CD14-positive monocyte (primary cell): ENCODE results near the gene ZNF672. TPM values are rescaled to one million over a fixed set of nuclear protein-coding genes. Genes with fewer than 3 reads are reported as not detected.

Experiments used
- DNase-seq, 3 donors: peaks; one replicate each; pipeline ENCODE4 v3.0.0-alpha.2; 2011 to 2022
- H2AFZ ChIP-seq: 2 replicates; pipeline ENCODE4 v1.6.0; 2012; ENCODE audit warnings: mild to moderate bottlenecking, low read depth, low read length, inconsistent platforms; ENCODE audit not compliant: insufficient read depth, poor library complexity, severe bottlenecking
- H3K27ac ChIP-seq, 2 donors: 1 replicate in 1 of 2; 2 replicates in 1 of 2; pipeline ENCODE4 v1.5.1; 2012 to 2013; ENCODE audit warnings: low read length in 2 of 2, control low read depth in 1 of 2, inconsistent platforms in 1 of 2, low read depth in 1 of 2, mild to moderate bottlenecking in 1 of 2
- H3K27me3 ChIP-seq, 2 donors: one replicate each; pipeline versions ENCODE4 v1.6.0 to v1.6.1; 2011 to 2013; ENCODE audit warnings: low read length in 2 of 2; ENCODE audit not compliant: control insufficient read depth in 2 of 2, insufficient read depth in 2 of 2
- H3K36me3 ChIP-seq, 2 donors: replicated peaks in 1 of 2; 1 replicate in 1 of 2; 2 replicates in 1 of 2; pipeline versions ENCODE4 v1.5.1 to v1.6.1; 2012 to 2013; ENCODE audit warnings: low read length in 2 of 2, control low read depth in 1 of 2, inconsistent platforms in 1 of 2, mild to moderate bottlenecking in 1 of 2; ENCODE audit not compliant: insufficient read depth in 2 of 2, control insufficient read depth in 1 of 2
- H3K4me1 ChIP-seq, 2 donors: 1 replicate in 1 of 2; 2 replicates in 1 of 2; pipeline versions ENCODE4 v1.5.1 to v1.6.1; 2012 to 2013; ENCODE audit warnings: low read length in 2 of 2, control low read depth in 1 of 2, inconsistent platforms in 1 of 2, mild to moderate bottlenecking in 1 of 2, moderate library complexity in 1 of 2; ENCODE audit not compliant: insufficient read depth in 2 of 2, control insufficient read depth in 1 of 2
- H3K4me2 ChIP-seq: replicated peaks from 2 replicates; pipeline ENCODE3; 2012; ENCODE audit warnings: low read length, moderate library complexity, mild to moderate bottlenecking; ENCODE audit not compliant: poor library complexity, severe bottlenecking; ENCODE audit errors: extremely low read depth
- H3K4me3 ChIP-seq, 3 experiments: fragments of 200-600 bp in 1 of 3; sonication (generic) in 1 of 3; replicated peaks in 1 of 3; 1 replicate in 2 of 3; 2 replicates in 1 of 3; pipeline ENCODE4 v1.5.1; 2011 to 2013; ENCODE audit warnings: low read length in 3 of 3, mild to moderate bottlenecking in 3 of 3, control low read depth in 2 of 3, low read depth in 2 of 3, inconsistent platforms in 1 of 3, moderate library complexity in 1 of 3
- H3K79me2 ChIP-seq: 2 replicates; pipeline ENCODE4 v1.6.0; 2012; ENCODE audit warnings: mild to moderate bottlenecking, control low read depth, inconsistent platforms, low read length, moderate library complexity; ENCODE audit not compliant: insufficient read depth
- H3K9ac ChIP-seq: 2 replicates; pipeline ENCODE4 v1.6.0; 2017; ENCODE audit warnings: low read length, mild to moderate bottlenecking; ENCODE audit not compliant: insufficient read depth, poor library complexity, severe bottlenecking
- H3K9me3 ChIP-seq, 2 donors: replicated peaks in 1 of 2; 1 replicate in 1 of 2; 2 replicates in 1 of 2; pipeline versions ENCODE4 v1.5.1 to v1.6.1; 2012 to 2013; ENCODE audit warnings: low read length in 2 of 2, control low read depth in 1 of 2; ENCODE audit not compliant: control insufficient read depth in 1 of 2, insufficient read depth in 1 of 2
- H4K20me1 ChIP-seq: 2 replicates; pipeline ENCODE4 v1.6.0; 2012; ENCODE audit warnings: mild to moderate bottlenecking, low read length, control low read depth, moderate library complexity; ENCODE audit not compliant: insufficient read depth
- H3K27ac Mint-ChIP-seq, 7 donors: one replicate each; pipeline ENCODE4 v1.8.0; 2020; ENCODE audit warnings: mild to moderate bottlenecking in 7 of 7, mixed read lengths in 7 of 7, moderate library complexity in 6 of 7, inconsistent platforms in 2 of 7
- H3K27me3 Mint-ChIP-seq, 3 donors: one replicate each; pipeline ENCODE4 v1.8.0; 2021 to 2022; ENCODE audit warnings: low read depth in 3 of 3, mild to moderate bottlenecking in 3 of 3, mixed read lengths in 3 of 3, moderate library complexity in 3 of 3, inconsistent platforms in 1 of 3
- H3K36me3 Mint-ChIP-seq, 2 donors: one replicate each; pipeline ENCODE4 v1.8.0; 2020; ENCODE audit warnings: mixed read lengths in 2 of 2, inconsistent platforms in 1 of 2, mild to moderate bottlenecking in 1 of 2
- H3K4me1 Mint-ChIP-seq: one replicate; pipeline ENCODE4 v1.8.0; 2020; ENCODE audit warnings: mild to moderate bottlenecking, mixed read lengths
- H3K4me3 Mint-ChIP-seq, 2 donors: one replicate each; pipeline ENCODE4 v1.8.0; 2020; ENCODE audit warnings: mild to moderate bottlenecking in 2 of 2, mixed read lengths in 2 of 2, moderate library complexity in 1 of 2
- H3K9me3 Mint-ChIP-seq, 7 donors: one replicate each; pipeline ENCODE4 v1.8.0; 2020 to 2022; ENCODE audit warnings: mixed read lengths in 7 of 7, mild to moderate bottlenecking in 6 of 7, moderate library complexity in 6 of 7, inconsistent platforms in 2 of 7
- WGBS: methylation state at CpG from one replicate; pipeline ENCODE4 v1.1.5; 2013; ENCODE audit warnings: missing lambda C conversion rate; ENCODE audit not compliant: insufficient coverage; 5-methylcytosine and 5-hydroxymethylcytosine counted together
- intact Hi-C, 2 donors: fragments of 100-400 bp; cut with micrococcal nuclease; formaldehyde crosslinking; loops; one replicate each; pipeline versions ENCODE4 v1.15.0 to v1.15.1; 2023
- polyA plus RNA-seq, 3 donors: library from polyadenylated mRNA; depleted of rRNA in 1 of 3; unstranded in 2 of 3; stranded (reverse) in 1 of 3; fragments of 300-500 nt in 2 of 3; fragments of >200 nt in 1 of 3; fragmentation: Illumina TruSeq in 2 of 3; gene quantifications; 1 replicate in 2 of 3; 2 replicates in 1 of 3; pipeline ENCODE4 v1.2.3, GENCODE V29; 2012 to 2021
- TF ChIP-seq, protein P1 (sequence below): fragments of 200-600 bp; IDR thresholded peaks from one replicate; pipeline ENCODE4 v1.8.0; 2022; ENCODE audit warnings: antibody characterized with exemption, mild to moderate bottlenecking

ZNF672 gene
- polyA plus RNA-seq, 3 donors: 21.2 to 23.9 (median 23.4) TPM

- Mint-ChIP-seq H3K27ac (no peak overlapping the region), H3K9me3 (peaks cover 0 to 4% (median 0%) of the 10 kb centered on the region in 7 donors), H3K36me3 (no peaks in the 10 kb centered on the region), H3K4me1 (peaks cover 2% of the 10 kb centered on the region), H3K4me3 (no peak overlapping the region), H3K27me3 (peaks cover 2 to 4% (median 3%) of the 10 kb centered on the region in 3 donors)
- Histone ChIP-seq H3K27ac (no peak overlapping the region), H3K4me2 (no peak overlapping the region), H3K9me3 (no peaks in the 10 kb centered on the region), H3K27me3 (no peaks in the 10 kb centered on the region), H3K36me3 (no peaks in the 10 kb centered on the region), H3K4me3 (no peak overlapping the region), H4K20me1 (no peaks in the 10 kb centered on the region), H2AFZ (no peak overlapping the region), H3K9ac (no peak overlapping the region), H3K79me2 (no peaks in the 10 kb centered on the region), H3K4me1 (no peaks in the 10 kb centered on the region)
- WGBS: no CpG with 5 or more reads among the region's 1 CpG
- intact Hi-C loops: no loop called here
- TF ChIP-seq, protein P1, sequence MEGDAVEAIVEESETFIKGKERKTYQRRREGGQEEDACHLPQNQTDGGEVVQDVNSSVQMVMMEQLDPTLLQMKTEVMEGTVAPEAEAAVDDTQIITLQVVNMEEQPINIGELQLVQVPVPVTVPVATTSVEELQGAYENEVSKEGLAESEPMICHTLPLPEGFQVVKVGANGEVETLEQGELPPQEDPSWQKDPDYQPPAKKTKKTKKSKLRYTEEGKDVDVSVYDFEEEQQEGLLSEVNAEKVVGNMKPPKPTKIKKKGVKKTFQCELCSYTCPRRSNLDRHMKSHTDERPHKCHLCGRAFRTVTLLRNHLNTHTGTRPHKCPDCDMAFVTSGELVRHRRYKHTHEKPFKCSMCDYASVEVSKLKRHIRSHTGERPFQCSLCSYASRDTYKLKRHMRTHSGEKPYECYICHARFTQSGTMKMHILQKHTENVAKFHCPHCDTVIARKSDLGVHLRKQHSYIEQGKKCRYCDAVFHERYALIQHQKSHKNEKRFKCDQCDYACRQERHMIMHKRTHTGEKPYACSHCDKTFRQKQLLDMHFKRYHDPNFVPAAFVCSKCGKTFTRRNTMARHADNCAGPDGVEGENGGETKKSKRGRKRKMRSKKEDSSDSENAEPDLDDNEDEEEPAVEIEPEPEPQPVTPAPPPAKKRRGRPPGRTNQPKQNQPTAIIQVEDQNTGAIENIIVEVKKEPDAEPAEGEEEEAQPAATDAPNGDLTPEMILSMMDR: no peak
- DNase-seq: no peak
These were observed 54.6 kb downstream of the ZNF672 start for GRCh38 chr1:248892590-248892989.

DNA sequence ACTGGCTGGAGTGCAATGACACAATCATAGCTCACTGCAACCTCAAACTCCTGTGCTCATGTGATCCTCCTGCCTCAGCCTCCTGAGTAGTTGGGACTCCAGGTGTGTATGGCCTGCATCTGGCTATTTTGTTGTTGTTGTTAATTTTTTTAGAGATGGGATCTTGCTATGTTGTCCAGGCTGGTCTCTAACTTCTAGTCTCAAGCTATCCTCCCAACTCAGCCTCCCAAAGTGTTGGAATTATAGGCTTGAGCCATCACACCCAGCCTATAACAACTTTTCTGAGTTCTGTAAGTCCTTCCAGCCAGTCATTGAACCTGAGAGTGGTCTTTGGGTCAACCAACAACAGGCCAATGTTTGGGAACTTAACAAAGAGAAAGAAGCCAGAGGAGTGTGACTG lies 56.8 kb downstream of the ZNF672 start:
- Histone ChIP-seq H4K20me1 (no peaks in the 10 kb centered on the region), H3K27ac (no peak overlapping the region), H3K27me3 (no peaks in the 10 kb centered on the region), H2AFZ (no peak overlapping the region), H3K4me1 (no peaks in the 10 kb centered on the region), H3K4me2 (no peak overlapping the region), H3K4me3 (no peak overlapping the region), H3K36me3 (no peaks in the 10 kb centered on the region), H3K9me3 (no peaks in the 10 kb centered on the region), H3K79me2 (no peaks in the 10 kb centered on the region), H3K9ac (no peak overlapping the region)
- H3K4me1 Mint-ChIP-seq: peaks cover 2% of the 10 kb centered on the region
- H3K27ac Mint-ChIP-seq: no peak overlapping the region
- H3K9me3 Mint-ChIP-seq: no peaks in the 10 kb centered on the region
- no peak for DNase-seq
- intact Hi-C loops: no loop called here
- TF ChIP-seq, protein P1: no peak
- H3K36me3 Mint-ChIP-seq: no peaks in the 10 kb centered on the region
- H3K4me3 Mint-ChIP-seq: no peak overlapping the region
- H3K27me3 Mint-ChIP-seq: peaks cover 2 to 4% (median 3%) of the 10 kb centered on the region in 3 donors
